NCI-H345 treated with DMSO at 0.1 percent for 48 hours (cell line): ENCODE results near the gene TTC6.

ENCODE experiments used
- DNase-seq: peaks from one replicate; lab custom pipeline; 2025; ENCODE audit not compliant: unreplicated experiment; lab: John Stamatoyannopoulos, UW

TTC6 gene

GRCh38 chr14:37618498-37619028, 23.1 kb downstream of the TTC6 start:
- DNase-seq: no peak

GRCh38 chr14:37620856-37621255, 25.4 kb downstream of the TTC6 start:
- no peak for DNase-seq

GRCh38 chr14:37622231-37622923, 26.9 kb downstream of the TTC6 start:
- no peak for DNase-seq

GRCh38 chr14:37623426-37623951, 28.1 kb downstream of the TTC6 start:
- no peak for DNase-seq

GRCh38 chr14:37623971-37624370, 28.5 kb downstream of the TTC6 start:
- no peak for DNase-seq

GRCh38 chr14:37625597-37626595, 30.5 kb downstream of the TTC6 start:
- DNase-seq: no peak

- no peak for DNase-seq
These were observed 41.9 kb downstream of the TTC6 start for GRCh38 chr14:37637341-37637740.

- DNase-seq: no peak
These were observed 43.2 kb downstream of the TTC6 start for GRCh38 chr14:37638599-37638998.

- no peak for DNase-seq
These were observed 45.7 kb downstream of the TTC6 start for GRCh38 chr14:37641117-37641516.

GRCh38 chr14:37642125-37642524, 46.7 kb downstream of the TTC6 start:
- no peak for DNase-seq

GRCh38 chr14:37643701-37644100, 48.3 kb downstream of the TTC6 start:
- no peak for DNase-seq
